SK-N-SH (cell line): ENCODE data around the gene DVL2. TPM values are rescaled to one million over a fixed set of nuclear protein-coding genes. Genes with fewer than 3 reads are reported as not detected.
A peak's percentile ranks its signal among the peaks of the same experiment; 100 is the strongest.

Experiments used
- CTCF ChIA-PET: fragments of 300-600, 350-600 bp; formaldehyde crosslinking; extraction: SDS; loops from one replicate; lab custom pipeline; 2021; lab: Yijun Ruan, JAX
- POLR2A ChIA-PET: fragments of 350-600 bp; sonication (Branson Sonifier 250); formaldehyde crosslinking; extraction: SDS; loops from one replicate; lab custom pipeline; 2020; ENCODE audit warnings: antibody characterized with exemption, inconsistent platforms; lab: Yijun Ruan, JAX
- DNase-seq: peaks from one replicate; pipeline ENCODE4 v3.0.0; 2012
- H2AFZ ChIP-seq: fragments of 200-600 bp; sonication (generic); 2 replicates; pipeline ENCODE4 v1.8.1; 2016; ENCODE audit warnings: antibody characterized with exemption, mild to moderate bottlenecking, low read depth
- H3F3A ChIP-seq: fragments of 200-600 bp; sonication (generic); replicated peaks from 2 replicates; pipeline ENCODE3; 2016; ENCODE audit warnings: antibody characterized with exemption, mild to moderate bottlenecking; ENCODE audit not compliant: insufficient read depth
- H3K27ac ChIP-seq, 2 experiments: fragments of 200-500 bp in 1 of 2; fragments of 200-600 bp in 1 of 2; sonication (Bioruptor generic) in 1 of 2; sonication (generic), shearing (Covaris generic) in 1 of 2; 2 replicates each; pipeline versions ENCODE4 v1.5.1 to v1.6.1; 2014 to 2016; ENCODE audit warnings: low read depth in 2 of 2, inconsistent platforms in 1 of 2, low read length in 1 of 2, mild to moderate bottlenecking in 1 of 2, mixed read lengths in 1 of 2
- H3K27me3 ChIP-seq: fragments of 200-600 bp; sonication (generic), shearing (Covaris generic); 2 replicates; pipeline ENCODE4 v1.6.1; 2016; ENCODE audit warnings: mixed run types; ENCODE audit not compliant: insufficient read depth
- H3K36me3 ChIP-seq, 2 experiments: fragments of 200-500 bp in 1 of 2; fragments of 200-600 bp in 1 of 2; sonication (Bioruptor generic) in 1 of 2; sonication (generic) in 1 of 2; replicated peaks in 1 of 2; 2 replicates each; pipeline versions ENCODE3 to v1.5.1; 2014 to 2016; ENCODE audit warnings: low read length in 1 of 2, mild to moderate bottlenecking in 1 of 2; ENCODE audit not compliant: insufficient read depth in 2 of 2, control insufficient read depth in 1 of 2
- H3K4me1 ChIP-seq, 2 experiments: fragments of 200-500 bp in 1 of 2; fragments of 200-600 bp in 1 of 2; sonication (Bioruptor generic) in 1 of 2; sonication (generic), shearing (Covaris generic) in 1 of 2; 2 replicates each; pipeline versions ENCODE4 v1.5.1 to v1.6.1; 2014 to 2016; ENCODE audit warnings: low read depth in 1 of 2, low read length in 1 of 2, mixed run types in 1 of 2; ENCODE audit not compliant: insufficient read depth in 2 of 2, control insufficient read depth in 1 of 2
- H3K4me2 ChIP-seq: fragments of 200-600 bp; sonication (generic), shearing (Covaris generic); 2 replicates; pipeline ENCODE4 v1.6.1; 2017; ENCODE audit warnings: mixed run types
- H3K4me3 ChIP-seq, 2 experiments: fragments of 200-500 bp in 1 of 2; fragments of 200-600 bp in 1 of 2; sonication (Bioruptor generic) in 1 of 2; sonication (generic), shearing (Covaris generic) in 1 of 2; 2 replicates each; pipeline versions ENCODE4 v1.5.1 to v1.8.1; 2014 to 2016; ENCODE audit warnings: low read depth in 2 of 2, inconsistent platforms in 1 of 2, low read length in 1 of 2, mild to moderate bottlenecking in 1 of 2, mixed read lengths in 1 of 2, moderate library complexity in 1 of 2
- H3K79me2 ChIP-seq: fragments of 200-600 bp; sonication (generic); 2 replicates; pipeline ENCODE4 v1.8.1; 2017; ENCODE audit warnings: mild to moderate bottlenecking; ENCODE audit not compliant: insufficient read depth
- H3K9ac ChIP-seq: fragments of 200-600 bp; sonication (generic); 2 replicates; pipeline ENCODE4 v1.6.1; 2017; ENCODE audit warnings: mixed run types
- H3K9me2 ChIP-seq: fragments of 200-600 bp; sonication (generic); 2 replicates; pipeline ENCODE4 v1.6.1; 2017; ENCODE audit warnings: mixed run types
- H3K9me3 ChIP-seq: fragments of 200-600 bp; sonication (generic); 2 replicates; pipeline ENCODE4 v1.6.1; 2017; ENCODE audit warnings: mixed run types, mild to moderate bottlenecking, moderate library complexity
- H4K20me1 ChIP-seq: fragments of 200-600 bp; sonication (generic); 2 replicates; pipeline ENCODE4 v1.6.1; 2017; ENCODE audit warnings: mild to moderate bottlenecking, mixed run types; ENCODE audit not compliant: insufficient read depth
- CHD2 ChIP-seq: fragments of 150-350 bp; IDR thresholded peaks from 2 replicates; pipeline ENCODE4 v1.6.1; 2018; ENCODE audit warnings: low read length; ENCODE audit not compliant: partially characterized antibody
- CTCF ChIP-seq: fragments of 200-600 bp; sonication (generic); IDR thresholded peaks from 2 replicates; pipeline ENCODE4 v1.6.1; 2017; ENCODE audit warnings: antibody characterized with exemption, mild to moderate bottlenecking, moderate library complexity
- EP300 ChIP-seq, 2 experiments: IDR thresholded peaks; 2 replicates each; pipeline versions ENCODE4 v1.4.0 to v1.6.1; 2012; ENCODE audit warnings: borderline replicate concordance in 1 of 2, low read depth in 1 of 2, low read length in 1 of 2
- EZH2phosphoT487 ChIP-seq: fragments of 200-600 bp; sonication (generic); IDR thresholded peaks from 2 replicates; pipeline ENCODE4 v1.6.1; 2017; ENCODE audit warnings: low read depth, mixed run types, mild to moderate bottlenecking, antibody characterized with exemption, moderate library complexity, borderline replicate concordance
- FOSL2 ChIP-seq: IDR thresholded peaks from 2 replicates; pipeline ENCODE4 v1.4.0; 2012; ENCODE audit warnings: low read depth, mild to moderate bottlenecking, moderate library complexity, borderline replicate concordance
- GABPA ChIP-seq: IDR thresholded peaks from 2 replicates; pipeline ENCODE4 v1.4.0; 2012; ENCODE audit warnings: low read depth, mild to moderate bottlenecking
- GATA2 ChIP-seq: sonication (generic); formaldehyde crosslinking; IDR thresholded peaks from 2 replicates; pipeline ENCODE4 v1.5.0; 2020; ENCODE audit warnings: mild to moderate bottlenecking, missing genetic modification reagents
- IRF3 ChIP-seq: fragments of 150-350 bp; IDR thresholded peaks from 2 replicates; pipeline ENCODE4 v1.6.1; 2016; ENCODE audit warnings: mild to moderate bottlenecking, low read depth, low read length
- JUND ChIP-seq: IDR thresholded peaks from 2 replicates; pipeline ENCODE4 v1.4.0; 2012
- MXI1 ChIP-seq: IDR thresholded peaks from 2 replicates; pipeline ENCODE4 v1.6.1; 2012; ENCODE audit warnings: mild to moderate bottlenecking, low read depth, low read length, improper control_type of control experiment
- PBX3 ChIP-seq: IDR thresholded peaks from 2 replicates; pipeline ENCODE4; 2012
- RCOR1 ChIP-seq: fragments of 150-350 bp; IDR thresholded peaks from 2 replicates; pipeline ENCODE4 v1.6.1; 2017; ENCODE audit warnings: antibody characterized with exemption, low read length
- RFX5 ChIP-seq: IDR thresholded peaks from 2 replicates; pipeline ENCODE4 v1.6.1; 2012; ENCODE audit warnings: mild to moderate bottlenecking, improper control_type of control experiment, low read length
- SIN3A ChIP-seq: IDR thresholded peaks from 2 replicates; pipeline ENCODE4 v1.6.1; 2012; ENCODE audit warnings: low read depth, mild to moderate bottlenecking, low read length, moderate library complexity, borderline replicate concordance
- TAF1 ChIP-seq: IDR thresholded peaks from 2 replicates; pipeline ENCODE4 v1.6.1; 2012; ENCODE audit warnings: low read depth, mild to moderate bottlenecking, low read length, moderate library complexity, borderline replicate concordance
- WGBS: methylation state at CpG from one replicate; pipeline ENCODE4 v1.1.6; 2017; ENCODE audit warnings: low lambda C conversion rate; 5-methylcytosine and 5-hydroxymethylcytosine counted together
- polyA plus RNA-seq, 3 experiments: library from polyadenylated mRNA; depleted of rRNA; stranded (reverse); fragments of >200 nt; gene quantifications; 2 replicates each; pipeline ENCODE4 v1.2.3, GENCODE V29; 2012

The DVL2 gene
- polyA plus RNA-seq, 1 of the 3 experiments (the other 2 are of a cell fraction): 8.3 TPM

- TF ChIP-seq IRF3 (no peak), GABPA (no peak), FOSL2 (no peak), MXI1 (no peak)
Observed at GRCh38 chr17:7224110-7224509, 10.2 kb downstream of the DVL2 start (continued).

- Histone ChIP-seq H3K9ac (no peak overlapping the region), H4K20me1 (no peaks in the 10 kb centered on the region; the same call in 1 of the 2 replicates), H3K4me1 (peaks cover 8 to 28% of the 10 kb centered on the region in 2 experiments; a peak in 2 of 4 replicates), H3K9me2 (no peaks in the 10 kb centered on the region), H3K27me3 (no peaks in the 10 kb centered on the region), H3K9me3 (no peaks in the 10 kb centered on the region), H3K4me3 (no peak overlapping the region), H3K27ac (0 out of 4 replicates have a peak overlapping the region, but pooled peaks of 1 of the 2 experiments have one; percentile 11), H3K4me2 (no peak overlapping the region), H3K79me2 (peaks cover 22% of the 10 kb centered on the region), H3K36me3 (peaks cover 31 to 61% of the 10 kb centered on the region in 2 experiments), H3F3A (peaks cover 39% of the 10 kb centered on the region), H2AFZ (no peak overlapping the region)
- WGBS: 95% methylated on average over 3 of the region's 4 CpGs
- no peak for TF ChIP-seq FOSL2
- TF ChIP-seq RCOR1: no peak
- TF ChIP-seq TAF1: no peak
- TF ChIP-seq RFX5: no peak
- TF ChIP-seq CTCF: no peak
- no peak for DNase-seq
- ChIA-PET CTCF (interaction anchor here (3.5 kb wide), 1 partner anchor 9 kb away, joined by 15 read pairs; no protein-coding TSS in a partner anchor), POLR2A (interaction anchor here (4.9 kb wide), 1 partner anchor 11 kb away, joined by 27 read pairs; the partner anchor contains the start of gene DVL2)
Observed at GRCh38 chr17:7223375-7223774, 10.9 kb downstream of the DVL2 start.

- Histone ChIP-seq H3K9me2 (no peaks in the 10 kb centered on the region), H3K4me1 (peaks cover 12 to 32% of the 10 kb centered on the region in 2 experiments; a peak in 2 of 4 replicates), H3K4me3 (no peak overlapping the region), H4K20me1 (no peaks in the 10 kb centered on the region; the same call in 1 of the 2 replicates), H3K79me2 (peaks cover 22% of the 10 kb centered on the region), H3K4me2 (no peak overlapping the region), H3K9me3 (no peaks in the 10 kb centered on the region), H3K27ac (0 out of 4 replicates have a peak overlapping the region, but pooled peaks of 1 of the 2 experiments have one; percentile 11), H2AFZ (no peak overlapping the region), H3F3A (peaks cover 39% of the 10 kb centered on the region), H3K9ac (no peak overlapping the region), H3K27me3 (no peaks in the 10 kb centered on the region), H3K36me3 (peaks cover 28 to 57% of the 10 kb centered on the region in 2 experiments)
- 84% methylated on average over 7 of the region's 7 CpGs for WGBS
- DNase-seq: no peak
- CTCF ChIA-PET: interaction anchor here (3.5 kb wide), 1 partner anchor 8 kb away, joined by 15 read pairs; no protein-coding TSS in a partner anchor
- POLR2A ChIA-PET: interaction anchor here (4.9 kb wide), 1 partner anchor 12 kb away, joined by 27 read pairs; the partner anchor contains the start of gene DVL2
- TF ChIP-seq PBX3: 0 out of 2 replicates have a peak, but pooled peaks have one; percentile 0
- no peak for TF ChIP-seq SIN3A
- peak; percentile 22; the same call in 1 of the 2 replicates for TF ChIP-seq JUND
- no peak for TF ChIP-seq EP300 (IDR thresholded peaks at IDR 0.05; ENCODE audit: borderline replicate concordance in 1 of 2, low read depth in 1 of 2, low read length in 1 of 2)
- peak; percentile 19 for TF ChIP-seq CHD2
- TF ChIP-seq EZH2phosphoT487: no peak
- no peak for TF ChIP-seq GATA2
- TF ChIP-seq TAF1: no peak
Observed at GRCh38 chr17:7222972-7223292, 11.4 kb downstream of the DVL2 start.
